ENCODE data around the gene PDE11A. TPM values are rescaled to one million over a fixed set of nuclear protein-coding genes. Genes with fewer than 3 reads are reported as not detected.
A peak's percentile ranks its signal among the peaks of the same experiment; 100 is the strongest.

PDE11A gene
- total RNA-seq, 4 donors from 2014 or later = 0.12 TPM; not detected in 3

DNA sequence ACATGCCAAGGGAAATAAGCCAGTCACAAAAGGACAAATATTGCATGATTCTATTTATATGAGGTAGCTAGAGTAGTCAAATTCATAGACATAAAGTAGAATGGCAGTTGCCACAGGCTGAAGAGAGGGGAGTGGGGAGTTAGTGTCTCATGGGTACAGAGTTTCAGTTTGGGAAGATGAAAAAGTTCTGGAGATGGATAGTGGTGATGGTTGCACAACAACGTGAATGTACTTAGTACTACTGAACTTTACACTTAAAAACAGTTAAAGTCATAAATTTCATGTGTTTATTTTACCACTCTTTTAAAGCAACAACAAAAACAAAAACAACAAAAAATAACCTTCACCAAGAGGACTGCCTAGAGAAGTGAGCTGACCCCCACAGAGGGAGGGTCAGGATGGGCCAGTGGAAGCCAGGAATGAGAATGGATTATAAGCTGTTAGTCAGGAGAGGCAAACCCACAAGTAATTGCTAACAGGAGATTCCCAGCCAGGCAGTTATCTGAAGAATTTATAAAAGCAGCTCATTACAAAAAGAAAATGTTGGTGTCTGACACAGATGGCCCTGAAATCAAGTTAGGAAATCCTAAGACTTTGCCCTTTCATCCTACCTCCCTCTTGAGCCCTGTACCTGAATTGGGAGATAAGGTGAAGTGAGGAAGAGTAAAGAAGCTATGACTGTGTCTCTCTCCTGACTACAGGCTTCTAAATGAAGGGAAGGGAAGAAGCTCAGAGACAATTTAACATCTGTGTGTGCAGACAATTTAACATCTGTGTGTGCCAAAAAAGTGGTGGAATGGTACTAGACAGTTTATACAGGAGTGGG lies 263.4 kb downstream of the PDE11A start:
- no peaks in the 10 kb centered on the region for H3K36me3 ChIP-seq
- no peak for DNase-seq
- intact Hi-C loops (cut with DNase I) = no loop called here
- H3K4me1 ChIP-seq = no peaks in the 10 kb centered on the region
- H3K27ac ChIP-seq = no peak overlapping the region
- H3K27me3 ChIP-seq = no peaks in the 10 kb centered on the region
- H3K4me3 ChIP-seq = no peak overlapping the region
- WGBS, 2 donors = 75 to 80% methylated on average over 1 of the region's 1 CpG
- H3K9me3 ChIP-seq = no peaks in the 10 kb centered on the region
- TF ChIP-seq POLR2A (IDR thresholded peaks at IDR 0.05) (no peak), CTCF (IDR thresholded peaks at IDR 0.05) (no peak)

GRCh38 chr2:177806025-177806424 lies 266.6 kb downstream of the PDE11A start:
- H3K27ac ChIP-seq = no peak overlapping the region
- H3K4me1 ChIP-seq = no peaks in the 10 kb centered on the region
- H3K27me3 ChIP-seq = no peaks in the 10 kb centered on the region
- H3K4me3 ChIP-seq = no peak overlapping the region
- intact Hi-C loops (cut with DNase I) = no loop called here
- TF ChIP-seq POLR2A (IDR thresholded peaks at IDR 0.05) (no peak), CTCF (IDR thresholded peaks at IDR 0.05) (no peak)
- DNase-seq = no peak
- no peaks in the 10 kb centered on the region for H3K9me3 ChIP-seq
- H3K36me3 ChIP-seq = no peaks in the 10 kb centered on the region

GRCh38 chr2:177799531-177799930 lies 273.0 kb downstream of the PDE11A start:
- Histone ChIP-seq H3K27me3 (peaks cover 0 to 12% (median 0%) of the 10 kb centered on the region in 4 donors), H3K9me3 (no peaks in the 10 kb centered on the region), H3K4me1 (no peaks in the 10 kb centered on the region), H3K4me3 (no peak overlapping the region), H3K27ac (no peak overlapping the region), H3K36me3 (no peaks in the 10 kb centered on the region)
- intact Hi-C loops (cut with DNase I) = no loop called here
- DNase-seq = no peak
- TF ChIP-seq CTCF (IDR thresholded peaks at IDR 0.05) (peak in 3 of 6 experiments; percentile 8 to 29 (median 19)), POLR2A (IDR thresholded peaks at IDR 0.05) (no peak)
- WGBS, 2 donors = 36 to 39% methylated on average over 1 of the region's 1 CpG

GRCh38 chr2:177797808-177798207 lies 274.8 kb downstream of the PDE11A start:
- no peak overlapping the region for H3K4me3 ChIP-seq
- no peak for TF ChIP-seq CTCF (IDR thresholded peaks at IDR 0.05)
- no peak for TF ChIP-seq POLR2A (IDR thresholded peaks at IDR 0.05)
- DNase-seq = no peak
- H3K9me3 ChIP-seq = no peaks in the 10 kb centered on the region
- no peaks in the 10 kb centered on the region for H3K4me1 ChIP-seq
- intact Hi-C loops (cut with DNase I) = no loop called here
- no peaks in the 10 kb centered on the region for H3K36me3 ChIP-seq
- peaks cover 0 to 12% (median 0%) of the 10 kb centered on the region in 4 donors for H3K27me3 ChIP-seq
- 15 to 18% methylated on average over 1 of the region's 1 CpG for WGBS, 2 donors
- no peak overlapping the region for H3K27ac ChIP-seq

- Histone ChIP-seq H3K27me3 (peaks cover 0 to 12% (median 0%) of the 10 kb centered on the region in 4 donors), H3K36me3 (no peaks in the 10 kb centered on the region), H3K4me1 (no peaks in the 10 kb centered on the region), H3K4me3 (no peak overlapping the region), H3K9me3 (no peaks in the 10 kb centered on the region), H3K27ac (no peak overlapping the region)
- 58 to 62% methylated on average over 3 to 4 of the region's 4 CpGs for WGBS, 2 donors
- intact Hi-C loops (cut with DNase I) = no loop called here
- DNase-seq = no peak
- TF ChIP-seq POLR2A (IDR thresholded peaks at IDR 0.05) = no peak
- no peak for TF ChIP-seq CTCF (IDR thresholded peaks at IDR 0.05)
Observed at GRCh38 chr2:177796654-177797415, 275.7 kb downstream of the PDE11A start.

Measured in esophagus squamous epithelium (tissue), 5 donors.